IPS-15b (cell line): ENCODE results near the gene SEPTIN2.

ENCODE experiments used
- H3K27me3 ChIP-seq: one replicate; pipeline ENCODE4 v1.6.1; 2013; ENCODE audit warnings: low read length; ENCODE audit not compliant: control insufficient read depth, insufficient read depth
- H3K36me3 ChIP-seq: one replicate; pipeline ENCODE4 v1.6.1; 2013; ENCODE audit warnings: low read length; ENCODE audit not compliant: control insufficient read depth, insufficient read depth
- H3K4me1 ChIP-seq: one replicate; pipeline ENCODE4 v1.6.1; 2013; ENCODE audit warnings: mild to moderate bottlenecking, low read length; ENCODE audit not compliant: control insufficient read depth, insufficient read depth
- H3K4me3 ChIP-seq: one replicate; pipeline ENCODE4 v1.5.1; 2013; ENCODE audit warnings: low read depth, low read length
- H3K9ac ChIP-seq: one replicate; pipeline ENCODE4 v1.6.1; 2013; ENCODE audit warnings: low read depth, mild to moderate bottlenecking, low read length
- H3K9me3 ChIP-seq: one replicate; pipeline ENCODE4 v1.6.1; 2013; ENCODE audit warnings: mild to moderate bottlenecking, low read length; ENCODE audit not compliant: control insufficient read depth, insufficient read depth

SEPTIN2 gene

GRCh38 chr2:241340631-241341163, 25.0 kb downstream of the SEPTIN2 start:
- H3K9ac ChIP-seq = no peak overlapping the region
- no peaks in the 10 kb centered on the region for H3K9me3 ChIP-seq
- H3K4me3 ChIP-seq = no peak overlapping the region
- H3K27me3 ChIP-seq = no peaks in the 10 kb centered on the region
- H3K36me3 ChIP-seq = peaks cover 50% of the 10 kb centered on the region
- H3K4me1 ChIP-seq = no peaks in the 10 kb centered on the region

GRCh38 chr2:241344925-241345651, 29.4 kb downstream of the SEPTIN2 start:
- no peaks in the 10 kb centered on the region for H3K9me3 ChIP-seq
- no peak overlapping the region for H3K9ac ChIP-seq
- no peaks in the 10 kb centered on the region for H3K4me1 ChIP-seq
- no peaks in the 10 kb centered on the region for H3K27me3 ChIP-seq
- H3K4me3 ChIP-seq = no peak overlapping the region
- peaks cover 58% of the 10 kb centered on the region for H3K36me3 ChIP-seq

GRCh38 chr2:241349941-241350340, 34.2 kb downstream of the SEPTIN2 start:
- Histone ChIP-seq H3K27me3 (no peaks in the 10 kb centered on the region), H3K9ac (no peak overlapping the region), H3K4me3 (no peak overlapping the region), H3K4me1 (peaks cover 3% of the 10 kb centered on the region), H3K36me3 (peaks cover 50% of the 10 kb centered on the region), H3K9me3 (no peaks in the 10 kb centered on the region)

- no peak overlapping the region for H3K4me3 ChIP-seq
- peaks cover 3% of the 10 kb centered on the region for H3K4me1 ChIP-seq
- H3K27me3 ChIP-seq = no peaks in the 10 kb centered on the region
- H3K9ac ChIP-seq = no peak overlapping the region
- H3K36me3 ChIP-seq = peaks cover 50% of the 10 kb centered on the region
- H3K9me3 ChIP-seq = no peaks in the 10 kb centered on the region
Measured at GRCh38 chr2:241350530-241350877, 34.8 kb downstream of the SEPTIN2 start.

DNA sequence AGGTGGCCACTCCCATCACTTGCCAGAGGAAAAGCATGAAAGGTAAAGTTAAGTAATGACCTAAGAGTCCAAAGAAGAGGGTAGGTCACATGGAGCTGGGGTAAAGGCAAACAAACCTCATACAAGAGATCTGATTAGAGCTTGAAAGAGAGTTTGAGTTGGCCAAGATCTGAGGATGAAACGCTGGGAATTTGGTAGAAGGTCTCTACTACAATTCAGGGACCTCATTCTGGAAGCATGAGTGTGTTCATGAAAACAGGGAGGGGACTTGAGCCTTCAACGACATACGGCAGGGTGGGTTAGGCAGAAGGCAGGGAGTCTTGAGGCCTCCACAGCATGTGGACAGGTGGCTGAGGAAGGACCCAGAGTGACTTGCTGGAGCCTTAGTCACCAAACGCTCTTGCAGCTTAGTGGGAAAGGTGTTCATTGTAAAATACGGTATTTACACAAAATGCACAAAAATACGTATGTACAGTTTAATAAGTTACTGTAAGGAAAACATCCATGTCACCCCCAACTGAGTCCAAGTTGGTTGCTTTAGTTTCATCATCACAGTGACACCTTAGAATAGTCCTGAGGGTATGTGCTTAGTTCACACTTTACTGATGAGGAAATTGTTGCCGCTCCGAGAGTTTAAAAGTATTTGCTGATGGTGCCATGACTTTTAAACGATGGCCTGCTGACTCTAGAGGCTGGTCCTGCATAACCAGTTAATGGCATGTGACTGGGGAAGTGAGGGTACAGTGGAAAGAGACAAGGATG, 35.3 kb downstream of the SEPTIN2 start:
- H3K27me3 ChIP-seq = no peaks in the 10 kb centered on the region
- peaks cover 45% of the 10 kb centered on the region for H3K36me3 ChIP-seq
- no peak overlapping the region for H3K9ac ChIP-seq
- peaks cover 3% of the 10 kb centered on the region for H3K4me1 ChIP-seq
- H3K4me3 ChIP-seq = no peak overlapping the region
- H3K9me3 ChIP-seq = no peaks in the 10 kb centered on the region

DNA sequence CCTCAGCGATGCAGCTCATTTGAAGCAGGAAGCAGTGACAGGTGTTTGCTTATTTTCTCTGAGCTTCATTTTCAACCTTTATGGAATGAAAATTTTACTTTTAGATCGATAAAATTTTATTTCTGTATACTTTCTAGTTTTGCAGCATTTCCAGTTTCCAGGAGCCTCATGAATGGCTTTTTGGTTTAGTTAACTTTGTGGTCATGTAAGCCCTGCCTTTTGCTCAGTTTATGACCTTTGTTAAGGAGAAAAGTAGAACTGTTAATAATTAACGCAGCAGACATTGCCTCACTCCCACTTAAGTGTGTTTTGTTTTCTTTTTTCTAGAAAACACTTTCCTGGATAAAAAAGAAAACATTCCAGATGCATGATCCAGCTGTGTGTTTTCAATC, 35.9 kb downstream of the SEPTIN2 start:
- peaks cover 44% of the 10 kb centered on the region for H3K36me3 ChIP-seq
- H3K4me1 ChIP-seq = peaks cover 3% of the 10 kb centered on the region
- no peaks in the 10 kb centered on the region for H3K9me3 ChIP-seq
- no peak overlapping the region for H3K9ac ChIP-seq
- H3K27me3 ChIP-seq = no peaks in the 10 kb centered on the region
- H3K4me3 ChIP-seq = no peak overlapping the region

GRCh38 chr2:241352227-241352626, 36.5 kb downstream of the SEPTIN2 start:
- H3K4me3 ChIP-seq = no peak overlapping the region
- H3K4me1 ChIP-seq = peaks cover 3% of the 10 kb centered on the region
- peaks cover 38% of the 10 kb centered on the region for H3K36me3 ChIP-seq
- no peaks in the 10 kb centered on the region for H3K27me3 ChIP-seq
- no peaks in the 10 kb centered on the region for H3K9me3 ChIP-seq
- H3K9ac ChIP-seq = no peak overlapping the region

DNA sequence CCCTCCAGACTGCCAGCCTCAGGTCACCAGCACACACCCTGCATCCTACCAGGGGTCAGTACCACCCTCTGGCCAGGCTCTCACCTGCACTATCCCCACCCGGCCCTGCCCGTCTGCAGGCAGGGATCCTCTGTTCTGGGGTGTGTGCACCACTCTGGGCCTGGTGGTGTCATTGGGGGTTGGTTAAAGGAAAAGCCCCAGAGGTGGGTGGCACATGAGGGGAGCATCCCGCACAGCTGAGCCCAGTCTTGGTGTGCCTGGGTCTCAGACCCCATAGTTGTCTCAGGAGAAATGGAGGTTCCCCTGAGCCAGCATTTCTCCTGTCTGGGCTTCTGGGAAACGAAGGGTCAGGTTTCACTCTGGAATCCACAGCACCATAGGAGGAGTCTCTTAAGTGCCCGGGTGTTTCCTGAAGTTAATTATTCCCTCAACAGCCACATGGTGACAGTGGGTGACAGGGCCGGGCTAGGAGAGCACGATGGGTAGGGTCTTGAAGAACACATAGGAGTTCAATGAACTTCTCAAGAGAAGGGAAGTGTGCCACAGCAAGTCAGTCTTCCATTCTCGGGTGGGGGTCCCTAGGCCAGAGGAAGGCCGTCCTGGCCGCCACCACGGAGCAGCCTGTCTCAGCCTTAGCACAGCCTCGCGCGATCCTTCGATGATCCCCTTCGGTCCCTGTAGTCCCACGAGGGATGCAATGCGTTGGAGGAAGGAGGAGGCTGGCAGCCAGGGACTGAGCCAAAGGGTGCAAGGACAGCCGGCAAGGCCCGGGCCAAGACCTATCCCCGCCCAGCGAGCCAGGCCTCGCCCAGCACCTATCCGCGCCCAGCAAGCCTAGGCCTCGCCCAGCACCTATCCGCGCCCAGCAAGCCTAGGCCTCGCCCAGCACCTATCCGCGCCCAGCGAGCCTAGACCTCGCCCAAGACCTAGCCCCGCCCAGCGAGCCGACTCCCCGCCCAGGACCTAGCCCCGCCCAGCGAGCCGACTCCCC, 39.2 kb downstream of the SEPTIN2 start:
- peaks cover 3% of the 10 kb centered on the region for H3K4me1 ChIP-seq
- H3K9me3 ChIP-seq = no peaks in the 10 kb centered on the region
- H3K9ac ChIP-seq = peak overlapping the region; percentile 54
- peaks cover 25% of the 10 kb centered on the region for H3K36me3 ChIP-seq
- H3K27me3 ChIP-seq = no peaks in the 10 kb centered on the region
- peak overlapping the region; percentile 82 for H3K4me3 ChIP-seq

DNA sequence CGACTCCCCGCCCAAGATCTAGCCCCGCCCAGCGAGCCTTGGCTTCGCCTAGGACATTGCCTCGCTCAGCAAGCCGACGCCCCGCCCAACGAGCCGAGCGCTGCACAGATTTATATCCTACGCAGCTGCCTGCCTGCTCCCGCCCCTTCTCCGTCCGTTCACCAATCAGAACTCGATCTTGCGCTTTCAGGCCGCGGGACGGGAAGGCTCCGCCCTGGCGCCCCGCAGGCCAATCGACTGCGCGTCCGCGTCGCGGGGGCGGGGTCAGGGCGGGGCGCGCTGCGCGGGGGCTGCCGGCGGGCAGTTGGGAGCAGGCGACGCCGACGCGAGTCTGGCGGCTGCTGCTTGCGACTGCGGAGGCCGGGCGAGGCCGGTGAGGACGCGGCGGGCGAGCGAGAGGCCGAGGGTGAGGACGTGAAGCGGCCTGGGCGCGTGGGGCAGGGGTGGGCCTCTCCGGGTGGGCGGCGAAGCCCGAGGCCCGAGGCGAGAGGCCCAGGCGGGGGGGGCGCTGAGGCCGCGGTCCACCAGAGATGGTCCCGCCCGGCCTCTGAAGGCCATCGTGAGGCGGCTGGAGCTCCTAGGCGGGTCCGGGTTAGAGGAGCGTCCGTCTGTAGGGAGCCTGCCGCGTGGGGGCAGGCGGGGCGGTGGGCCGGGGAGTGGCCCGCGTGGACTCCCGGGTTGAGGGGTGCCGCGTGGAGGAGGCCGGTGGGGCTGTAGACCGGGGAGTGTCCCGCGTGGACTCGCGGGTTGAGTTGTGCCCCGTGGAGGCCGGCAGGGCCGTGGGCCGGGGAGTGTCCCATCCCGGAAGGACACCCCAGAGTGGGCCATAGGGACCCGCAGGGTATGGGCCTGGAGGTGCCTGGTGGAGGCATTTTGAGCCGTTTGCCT, 40.5 kb downstream of the SEPTIN2 start, which contains the start of gene FARP2:
Gene FARP2, plus strand, starts transcription at position 303 of the 888 bp plus-strand sequence. CDS start 16,823 bp downstream, outside the sequence.
- H3K4me3 ChIP-seq = peak within 1 kb of the TSS; percentile 82
- H3K27me3 ChIP-seq = no peaks in the 10 kb centered on the region
- H3K9me3 ChIP-seq = no peaks in the 10 kb centered on the region
- H3K9ac ChIP-seq = peak within 1 kb of the TSS; percentile 68
- peaks cover 13% of the 10 kb centered on the region for H3K36me3 ChIP-seq
- peaks cover 3% of the 10 kb centered on the region for H3K4me1 ChIP-seq

GRCh38 chr2:241356871-241357260, 41.1 kb downstream of the SEPTIN2 start:
- Histone ChIP-seq H3K4me1 (peaks cover 3% of the 10 kb centered on the region), H3K9me3 (no peaks in the 10 kb centered on the region), H3K9ac (peak overlapping the region; percentile 68), H3K27me3 (no peaks in the 10 kb centered on the region), H3K36me3 (peaks cover 7% of the 10 kb centered on the region), H3K4me3 (peak overlapping the region; percentile 77)
